Measurements from ENCODE around the gene POSTN.
"Not testable (repeated sequence)": the region's sequence is repeated elsewhere in the genome, so short reads cannot be mapped to it uniquely, and the experiment has no call there.

The POSTN gene

GRCh38 chr13:37595162-37595561, 3.4 kb downstream of the POSTN start:
- DNase-seq (ENCODE audit: low spot score): no peak

- DNase-seq (ENCODE audit: low spot score): no peak
These were observed 4.0 kb downstream of the POSTN start for GRCh38 chr13:37594550-37594949.

GRCh38 chr13:37589381-37589780, 9.2 kb downstream of the POSTN start:
- not testable (repeated sequence) for DNase-seq (ENCODE audit: low spot score)

- no peak for DNase-seq (ENCODE audit: low spot score)
These were observed 11.3 kb downstream of the POSTN start for GRCh38 chr13:37587236-37587635.

GRCh38 chr13:37586164-37586563, 12.4 kb downstream of the POSTN start:
- DNase-seq (ENCODE audit: low spot score): no peak

- DNase-seq (ENCODE audit: low spot score): no peak
These were observed 13.0 kb downstream of the POSTN start for GRCh38 chr13:37585541-37585940.

GRCh38 chr13:37576601-37577000, 22.0 kb downstream of the POSTN start:
- DNase-seq (ENCODE audit: low spot score): no peak

- no peak for DNase-seq (ENCODE audit: low spot score)
These were observed 33.1 kb downstream of the POSTN start for GRCh38 chr13:37565425-37565824.

GRCh38 chr13:37561031-37561430, 37.5 kb downstream of the POSTN start:
- DNase-seq (ENCODE audit: low spot score): no peak

GRCh38 chr13:37560526-37560925, 38.0 kb downstream of the POSTN start:
- no peak for DNase-seq (ENCODE audit: low spot score)

GRCh38 chr13:37558766-37559165, 39.8 kb downstream of the POSTN start:
- not testable (repeated sequence) for DNase-seq (ENCODE audit: low spot score)

- DNase-seq (ENCODE audit: low spot score): no peak
These were observed 52.5 kb downstream of the POSTN start for GRCh38 chr13:37546087-37546486.

GRCh38 chr13:37544995-37545394, 53.6 kb downstream of the POSTN start:
- no peak for DNase-seq (ENCODE audit: low spot score)

GRCh38 chr13:37539976-37540605, 58.5 kb downstream of the POSTN start:
- no peak for DNase-seq (ENCODE audit: low spot score)

- no peak for DNase-seq (ENCODE audit: low spot score)
These were observed 59.4 kb downstream of the POSTN start for GRCh38 chr13:37539170-37539569.

GRCh38 chr13:37535501-37535900, 63.1 kb downstream of the POSTN start:
- DNase-seq (ENCODE audit: low spot score): no peak

GRCh38 chr13:37534676-37535075, 63.9 kb downstream of the POSTN start:
- DNase-seq (ENCODE audit: low spot score): no peak

- no peak for DNase-seq (ENCODE audit: low spot score)
These were observed 64.4 kb downstream of the POSTN start for GRCh38 chr13:37534181-37534580.

- DNase-seq (ENCODE audit: low spot score): no peak
These were observed 67.5 kb downstream of the POSTN start for GRCh38 chr13:37531049-37531448.

- no peak for DNase-seq (ENCODE audit: low spot score)
These were observed 68.7 kb downstream of the POSTN start for GRCh38 chr13:37529751-37530385.

GRCh38 chr13:37526710-37527473, 71.7 kb downstream of the POSTN start:
- no peak for DNase-seq (ENCODE audit: low spot score)

- DNase-seq (ENCODE audit: low spot score): no peak
These were observed 83.3 kb downstream of the POSTN start for GRCh38 chr13:37515226-37515625.

Data from hematopoietic multipotent progenitor cell treated with erythropoietin and hydrocortisone succinate and interleukin-3 and kit ligand, for 15 days (in vitro differentiated cells).